HG02970 (cell line): ENCODE measurements around the gene CAPS.

Experiments
- ATAC-seq: cut with Tn5 transposase; IDR thresholded peaks from one replicate; pipeline ENCODE4 v1.9.1; 2021; ENCODE audit warnings: mild to moderate bottlenecking, moderate library complexity, moderate number of reproducible peaks; ENCODE audit not compliant: unreplicated experiment, low FRiP score

Gene CAPS

GRCh38 chr19:5908773-5909442 is 5.1 kb upstream of the CAPS start:
- ATAC-seq: no peak

GRCh38 chr19:5910638-5910907 is 3.5 kb upstream of the CAPS start:
- ATAC-seq: no peak

- ATAC-seq: no peak
Measured at GRCh38 chr19:5911366-5911765, 2.7 kb upstream of the CAPS start.

- no peak for ATAC-seq
Measured at GRCh38 chr19:5914358-5914774, 312 bp downstream of the CAPS start.

- no peak for ATAC-seq
Measured at GRCh38 chr19:5914946-5915781, 1.1 kb downstream of the CAPS start.

GRCh38 chr19:5915782-5916165 is 1.7 kb downstream of the CAPS start:
- no peak for ATAC-seq

GRCh38 chr19:5916181-5916708 is 2.2 kb downstream of the CAPS start:
- ATAC-seq: no peak

- ATAC-seq: no peak
Measured at GRCh38 chr19:5917431-5918107, 3.5 kb downstream of the CAPS start.

GRCh38 chr19:5918463-5919079 is 4.5 kb downstream of the CAPS start:
- ATAC-seq: no peak

GRCh38 chr19:5921516-5922160 is 7.6 kb downstream of the CAPS start:
- ATAC-seq: no peak

GRCh38 chr19:5922161-5922545 is 8.1 kb downstream of the CAPS start:
- no peak for ATAC-seq

GRCh38 chr19:5923356-5923755 is 9.3 kb downstream of the CAPS start:
- no peak for ATAC-seq

- ATAC-seq: no peak
Measured at GRCh38 chr19:5925830-5926427, 11.9 kb downstream of the CAPS start.

GRCh38 chr19:5926641-5927440 is 12.8 kb downstream of the CAPS start:
- no peak for ATAC-seq

GRCh38 chr19:5927441-5927821 is 13.4 kb downstream of the CAPS start:
- ATAC-seq: no peak

GRCh38 chr19:5929179-5929578 is 15.1 kb downstream of the CAPS start:
- no peak for ATAC-seq

- no peak for ATAC-seq
Measured at GRCh38 chr19:5929625-5930024, 15.6 kb downstream of the CAPS start.

GRCh38 chr19:5931251-5931650 is 17.2 kb downstream of the CAPS start:
- ATAC-seq: no peak

GRCh38 chr19:5932146-5932545 is 18.1 kb downstream of the CAPS start:
- ATAC-seq: no peak
